GM21786 (cell line): ENCODE data around the gene CDA.

Experiments used
- ATAC-seq: cut with Tn5 transposase; IDR thresholded peaks from one replicate; pipeline ENCODE4 v1.9.1; 2021; ENCODE audit not compliant: unreplicated experiment

Gene CDA

DNA sequence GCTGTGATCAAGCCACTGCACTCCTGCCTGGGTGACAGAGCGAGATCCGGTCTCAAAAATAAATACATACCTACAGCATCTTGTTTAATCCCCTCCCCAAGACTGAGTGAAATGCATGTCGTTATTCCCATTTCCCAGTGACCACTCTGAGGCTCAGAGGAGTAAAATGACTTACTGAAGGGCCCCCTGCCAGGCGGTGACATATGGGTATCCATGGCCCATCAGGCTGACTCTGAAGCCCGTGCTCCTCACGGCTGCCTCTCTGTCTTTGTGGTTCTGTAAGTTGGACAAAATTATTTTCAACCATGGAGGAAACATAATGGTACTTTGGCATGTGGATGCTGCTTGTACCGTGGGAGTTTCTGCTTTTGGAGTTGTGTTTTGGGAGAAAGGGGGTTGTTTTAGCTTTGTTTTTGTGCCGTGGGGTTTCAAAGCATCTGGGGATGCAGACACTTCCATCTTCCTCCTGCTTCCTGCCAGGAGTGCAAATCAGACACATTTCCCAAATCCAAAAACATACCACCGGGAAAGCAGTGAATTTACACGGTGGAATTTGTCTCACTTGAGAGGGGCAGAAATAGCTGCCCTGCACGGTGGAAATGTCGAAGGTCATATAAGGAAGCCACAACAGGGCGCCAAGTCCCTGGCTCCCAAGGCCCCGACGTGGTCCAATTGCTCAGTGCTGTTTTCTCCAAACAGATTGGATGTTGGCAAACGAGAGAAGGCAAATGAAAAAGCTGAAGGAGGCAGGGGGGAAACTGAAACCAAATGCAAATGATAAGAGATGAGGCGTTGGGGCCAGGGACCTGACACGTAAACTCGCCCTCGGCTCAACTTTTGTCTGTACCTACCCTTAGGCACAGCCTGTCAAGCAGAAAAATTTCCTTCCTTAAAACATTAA lies 27.3 kb downstream of the CDA start:
- no peak for ATAC-seq

GRCh38 chr1:20616847-20617487 lies 28.1 kb downstream of the CDA start:
- ATAC-seq: no peak

GRCh38 chr1:20618550-20618949 lies 29.7 kb downstream of the CDA start:
- ATAC-seq: no peak

DNA sequence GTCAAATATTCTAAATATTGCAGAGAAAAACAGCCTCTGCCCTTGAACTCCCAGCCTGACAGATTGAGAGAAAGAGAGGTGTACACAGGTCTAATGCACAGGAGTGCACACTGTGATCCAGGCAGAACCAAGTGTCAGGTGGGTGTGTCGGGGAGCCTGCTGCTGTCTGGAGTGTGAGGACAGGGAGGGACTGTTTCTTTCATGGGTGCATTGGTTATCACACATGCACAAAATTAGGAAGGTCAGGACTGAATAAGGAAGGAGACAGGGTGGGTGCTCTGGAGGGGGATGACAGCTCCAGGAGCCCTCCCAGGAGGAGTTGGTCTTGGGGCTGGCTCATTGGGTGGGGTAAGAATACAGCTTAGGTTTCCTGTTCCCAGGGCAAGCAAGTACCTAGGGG lies 31.1 kb downstream of the CDA start:
- ATAC-seq: no peak

DNA sequence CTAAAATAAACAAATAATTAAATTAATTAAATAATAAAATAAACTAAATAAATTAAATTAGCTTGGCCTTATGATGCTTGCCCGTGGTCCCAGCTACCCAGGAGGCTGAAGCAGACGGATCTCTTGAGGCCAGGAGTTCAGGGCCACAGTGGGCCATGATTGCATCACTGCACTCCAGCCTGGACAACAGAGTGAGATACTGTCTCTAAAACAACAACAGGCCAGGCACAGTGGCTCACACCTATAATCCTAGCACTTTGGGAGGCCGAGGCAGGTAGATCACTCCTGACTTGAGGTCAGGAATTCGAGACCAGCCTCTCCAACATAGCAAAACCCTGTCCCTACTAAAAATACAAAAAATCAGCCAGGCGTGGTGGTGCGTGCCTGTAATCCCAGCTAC lies 32.1 kb downstream of the CDA start:
- no peak for ATAC-seq

DNA sequence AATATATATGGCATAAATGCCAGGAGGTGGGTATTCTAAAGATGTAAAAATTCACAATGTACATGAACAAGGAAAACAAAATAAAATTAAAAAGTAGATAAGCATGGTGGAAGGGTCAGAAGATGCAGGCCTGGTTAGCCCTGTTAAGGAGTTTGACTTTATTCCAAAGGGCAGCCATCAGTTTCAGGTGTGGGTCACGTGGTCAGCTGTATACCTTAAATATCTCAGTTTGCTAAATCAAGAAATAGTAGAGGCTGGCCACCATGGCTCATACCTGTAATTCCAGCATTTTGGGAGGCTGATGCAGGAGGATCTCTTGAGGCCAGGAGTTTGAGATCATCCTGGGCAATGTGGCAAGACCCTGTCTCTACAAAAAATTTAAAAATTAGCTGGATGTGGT lies 35.8 kb downstream of the CDA start:
- ATAC-seq: no peak

- no peak for ATAC-seq
Observed at GRCh38 chr1:20625176-20626097, 36.5 kb downstream of the CDA start.

- no peak for ATAC-seq
Observed at GRCh38 chr1:20626098-20626427, 37.2 kb downstream of the CDA start.

DNA sequence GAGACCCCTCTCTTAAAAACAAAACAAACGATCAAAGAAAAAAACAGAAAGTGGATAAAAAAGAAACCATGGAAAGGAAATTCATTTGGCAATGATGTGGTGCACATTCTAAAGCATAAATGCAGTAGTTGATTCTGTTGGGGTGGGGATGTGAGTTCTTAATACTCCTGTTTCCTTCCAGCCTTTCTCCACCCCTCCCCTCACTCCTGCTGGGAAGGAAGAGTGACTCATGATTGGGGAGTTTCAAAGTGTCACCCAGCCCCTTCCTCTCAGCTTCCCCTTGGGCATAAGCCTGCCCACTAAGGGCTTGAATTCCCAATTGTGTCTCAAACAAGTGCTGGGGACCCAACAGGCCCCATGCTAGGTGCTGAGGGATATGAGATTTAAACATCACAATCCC lies 37.6 kb downstream of the CDA start:
- no peak for ATAC-seq

DNA sequence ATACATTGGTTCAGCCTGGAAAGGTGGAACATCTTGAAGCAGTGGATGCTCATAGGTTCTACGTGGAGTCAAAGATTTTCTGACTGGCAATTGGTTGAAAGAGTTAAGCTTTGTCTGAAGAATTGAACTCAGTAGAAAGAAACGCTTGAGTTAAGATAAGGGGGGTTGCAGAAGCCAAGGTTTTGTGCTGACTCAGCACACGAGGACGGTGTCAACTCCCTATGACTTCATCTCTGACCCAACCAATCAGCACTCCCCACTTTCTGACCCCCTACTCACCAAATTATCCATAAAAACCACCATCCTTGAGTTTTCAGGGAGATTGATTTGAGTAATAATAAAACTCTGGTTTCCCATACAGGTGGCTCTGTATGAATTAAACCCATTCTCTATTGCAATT lies 41.8 kb downstream of the CDA start:
- ATAC-seq: no peak

DNA sequence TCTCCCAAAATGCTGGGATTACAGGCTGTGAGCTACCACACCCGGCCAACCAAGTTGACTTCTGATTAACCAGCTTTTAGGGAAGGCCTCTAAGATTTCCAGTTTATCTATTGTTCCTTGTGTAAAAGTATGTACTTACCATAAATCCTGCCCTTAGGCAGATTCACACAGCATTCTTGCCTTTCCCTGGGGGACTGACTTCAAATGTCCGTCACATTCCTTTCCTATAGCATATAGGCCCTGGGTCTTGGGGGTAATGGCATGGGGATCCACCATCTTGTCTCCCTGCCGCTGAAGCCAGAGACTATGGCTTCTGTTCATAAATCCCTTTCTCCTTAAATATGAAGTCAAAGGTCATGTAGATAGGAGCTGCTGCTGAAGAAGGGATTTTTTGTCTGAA lies 43.5 kb downstream of the CDA start:
- ATAC-seq: no peak

- ATAC-seq: peak; percentile 65
Observed at GRCh38 chr1:20633190-20634064, 44.5 kb downstream of the CDA start, which contains the start of gene PINK1. Gene PINK1, plus strand, starts transcription at chr1:20633458. Its CDS starts 91 bp downstream, at chr1:20633549.

- no peak for ATAC-seq
Observed at GRCh38 chr1:20634065-20634593, 45.2 kb downstream of the CDA start.

GRCh38 chr1:20634594-20635084 lies 45.7 kb downstream of the CDA start:
- ATAC-seq: no peak

DNA sequence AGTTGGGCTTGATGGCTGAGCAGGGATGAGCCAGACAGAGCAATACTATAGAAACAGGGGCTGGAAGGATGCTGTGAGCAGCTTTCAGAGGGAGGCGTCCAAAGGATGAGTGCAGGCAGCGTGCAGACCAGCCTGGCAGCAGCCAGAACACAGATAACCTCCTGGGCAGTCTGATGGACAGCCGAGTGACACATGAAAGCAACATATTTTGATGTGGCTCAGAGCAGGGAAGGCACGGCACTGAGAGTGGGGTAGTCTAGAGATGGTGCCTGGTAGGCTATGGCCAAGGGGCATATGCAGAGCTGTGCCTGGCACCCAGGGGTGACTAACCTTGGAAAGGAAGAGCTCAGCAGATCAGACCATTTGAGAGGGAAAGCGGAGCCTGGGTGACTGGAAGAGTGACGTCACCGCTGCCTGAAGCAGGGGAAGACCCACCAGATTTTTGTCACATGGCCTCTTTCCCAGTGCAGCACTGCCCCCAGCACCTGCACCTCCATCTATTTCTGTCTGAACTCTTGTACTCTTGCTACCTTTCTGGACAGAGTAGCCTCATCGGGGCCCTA lies 48.0 kb downstream of the CDA start:
- ATAC-seq: no peak

GRCh38 chr1:20640183-20640597 lies 51.3 kb downstream of the CDA start:
- no peak for ATAC-seq

GRCh38 chr1:20641975-20642374 lies 53.1 kb downstream of the CDA start:
- ATAC-seq: no peak

DNA sequence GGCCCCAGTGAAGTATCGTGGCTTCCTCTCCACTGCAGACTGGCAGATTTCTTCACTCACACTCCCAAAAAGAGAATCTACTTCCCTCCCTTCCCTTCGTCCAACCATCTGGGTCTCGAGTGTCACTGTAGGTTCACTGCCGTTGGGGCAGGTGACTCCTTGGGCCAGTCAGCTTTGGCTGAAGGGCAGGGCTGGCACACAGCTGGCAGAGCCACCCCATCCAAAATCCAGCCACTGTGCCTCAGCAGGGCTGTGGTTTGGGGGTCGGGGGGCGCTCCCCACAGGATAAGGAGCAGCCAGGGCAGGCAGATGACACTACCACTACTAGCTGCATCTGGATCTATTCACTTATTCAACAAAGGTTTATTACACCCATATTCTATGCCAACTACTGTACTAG lies 54.2 kb downstream of the CDA start:
- ATAC-seq: no peak

DNA sequence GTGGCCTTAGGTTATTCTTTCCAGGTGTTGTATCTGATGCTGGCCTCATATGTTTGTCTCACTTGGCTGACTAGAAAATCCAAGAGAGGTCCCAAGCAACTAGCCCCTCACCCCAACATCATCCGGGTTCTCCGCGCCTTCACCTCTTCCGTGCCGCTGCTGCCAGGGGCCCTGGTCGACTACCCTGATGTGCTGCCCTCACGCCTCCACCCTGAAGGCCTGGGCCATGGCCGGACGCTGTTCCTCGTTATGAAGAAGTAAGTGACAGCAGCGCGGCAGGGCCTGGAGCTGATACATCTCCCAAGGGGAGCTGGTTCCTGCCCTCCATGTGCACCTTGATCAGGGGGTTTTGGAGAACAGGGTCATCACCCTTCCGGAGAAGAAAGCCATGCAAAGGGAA lies 55.5 kb downstream of the CDA start:
- ATAC-seq: no peak

DNA sequence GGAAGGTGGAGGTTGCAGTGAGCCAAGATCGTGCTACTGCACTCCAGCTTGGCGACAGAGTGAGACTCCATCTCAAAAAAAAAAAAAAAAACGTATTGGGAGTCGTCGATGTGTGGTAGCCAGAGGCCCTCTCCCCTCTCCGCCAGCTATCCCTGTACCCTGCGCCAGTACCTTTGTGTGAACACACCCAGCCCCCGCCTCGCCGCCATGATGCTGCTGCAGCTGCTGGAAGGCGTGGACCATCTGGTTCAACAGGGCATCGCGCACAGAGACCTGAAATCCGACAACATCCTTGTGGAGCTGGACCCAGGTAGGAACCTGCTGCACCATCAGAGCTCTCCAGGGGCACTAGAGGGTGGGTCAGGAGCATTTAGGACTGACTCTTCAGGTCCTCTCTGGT lies 56.5 kb downstream of the CDA start:
- no peak for ATAC-seq
